ENCODE measurements around the gene ZRANB2. TPM values are rescaled to one million over a fixed set of nuclear protein-coding genes. Genes with fewer than 3 reads are reported as not detected.

Gene ZRANB2
- total RNA-seq, 1 experiment from 2014 or later, result 67.9 TPM

DNA sequence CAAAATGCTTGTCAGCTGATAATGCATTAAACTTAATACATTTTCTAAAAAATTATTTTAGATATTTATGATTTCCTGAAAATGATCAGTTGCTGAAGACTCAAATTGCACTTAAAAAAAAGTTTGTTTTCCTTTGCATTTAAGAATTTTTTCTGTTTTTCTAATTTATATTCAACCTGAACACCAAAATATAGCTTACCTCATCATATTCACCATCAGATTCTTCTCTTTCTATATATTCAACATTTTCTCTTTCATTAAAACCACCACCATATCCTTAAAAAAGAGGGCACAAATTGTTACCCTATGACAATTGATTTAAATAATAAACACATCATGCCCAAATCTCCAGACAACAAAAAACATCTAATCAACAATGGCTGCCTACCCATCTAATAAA is 8.6 kb downstream of the ZRANB2 start:
- no peak overlapping the region for H3K4me3 ChIP-seq (replicated peaks in 1 of 2; ENCODE audit: low read depth in 1 of 2, low read length in 2 of 2)
- H3K27me3 ChIP-seq (ENCODE audit: insufficient read depth, low read length), result no peaks in the 10 kb centered on the region
- H4K20me1 ChIP-seq (ENCODE audit: insufficient read depth), result peaks cover 31% of the 10 kb centered on the region
- BruUV-seq (replicated peaks), result no TSS peak
- H3K9me3 ChIP-seq (ENCODE audit: control insufficient read depth in 1 of 2, insufficient read depth in 1 of 2, low read depth in 1 of 2, low read length in 2 of 2), result no peaks in the 10 kb centered on the region
- H3K27ac ChIP-seq (ENCODE audit: low read depth, low read length), result no peak overlapping the region
- H3K79me2 ChIP-seq (ENCODE audit: insufficient read depth, low read length), result peaks cover 75% of the 10 kb centered on the region
- ChIA-PET POLR2A (no interaction called here), RAD21 (ENCODE audit: low non-redundant PET in 1 of 2, low total read pairs in 2 of 2, uncharacterized antibody in 2 of 2, unreplicated experiment in 2 of 2) (no interaction called here), CTCF (no interaction called here)
- H3K4me1 ChIP-seq (ENCODE audit: control insufficient read depth in 1 of 2, insufficient read depth in 2 of 2, low read length in 2 of 2), result no peaks in the 10 kb centered on the region
- peaks cover 75 to 78% of the 10 kb centered on the region in 2 experiments for H3K36me3 ChIP-seq (ENCODE audit: control insufficient read depth in 1 of 2, insufficient read depth in 2 of 2, low read length in 2 of 2)
- H3K9me2 ChIP-seq (ENCODE audit: insufficient read depth), result no peaks in the 10 kb centered on the region
- ATAC-seq, result no peak
- no peak overlapping the region for H3K4me2 ChIP-seq (ENCODE audit: low read length)
- no peak for DNase-seq (ENCODE audit: low read depth, low spot score)
- H3K9ac ChIP-seq (ENCODE audit: low read length), result no peak overlapping the region
- H2AFZ ChIP-seq (ENCODE audit: low read depth, low read length, poor library complexity, severe bottlenecking), result no peak overlapping the region
- intact Hi-C loops (cut with micrococcal nuclease), result no loop called here
- TF ChIP-seq, protein P1, sequence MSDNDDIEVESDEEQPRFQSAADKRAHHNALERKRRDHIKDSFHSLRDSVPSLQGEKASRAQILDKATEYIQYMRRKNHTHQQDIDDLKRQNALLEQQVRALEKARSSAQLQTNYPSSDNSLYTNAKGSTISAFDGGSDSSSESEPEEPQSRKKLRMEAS (IDR thresholded peaks at IDR 0.05), result no peak
- TF ChIP-seq RAD21 (IDR thresholded peaks at IDR 0.05; ENCODE audit: low read depth) (no peak), ZFX (IDR thresholded peaks at IDR 0.05) (no peak), POLR2A (IDR thresholded peaks at IDR 0.05; ENCODE audit: borderline replicate concordance, extremely low read depth, insufficient read depth, insufficient read length) (no peak)

DNA sequence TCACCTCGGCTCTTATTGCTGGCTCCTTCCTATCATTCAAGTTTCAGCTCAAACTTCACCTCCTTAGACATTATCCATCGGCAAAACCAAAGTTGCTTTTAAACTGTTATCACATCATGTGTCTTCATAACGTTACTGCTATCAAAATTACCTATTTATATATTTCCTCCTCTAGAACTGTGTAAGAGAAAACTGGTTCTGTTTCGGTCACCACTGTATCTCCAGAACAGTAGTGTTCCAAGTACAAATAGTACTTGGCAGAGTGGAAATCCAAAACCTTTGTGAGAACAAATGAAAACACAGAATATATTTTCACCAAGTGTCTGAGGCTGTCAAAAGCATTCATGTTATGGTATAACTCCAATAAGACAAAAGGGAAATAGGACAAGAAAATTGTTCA is 9.1 kb downstream of the ZRANB2 start:
- no peak overlapping the region for H3K27ac ChIP-seq (ENCODE audit: low read depth, low read length)
- H3K4me2 ChIP-seq (ENCODE audit: low read length), result no peak overlapping the region
- H3K9me2 ChIP-seq (ENCODE audit: insufficient read depth), result no peaks in the 10 kb centered on the region
- ChIA-PET CTCF (interaction anchor here (1.0 kb wide), 1 partner anchor 9 kb away, joined by 3 read pairs; the partner anchor contains the start of gene ZRANB2), POLR2A (no interaction called here), RAD21 (ENCODE audit: low non-redundant PET in 1 of 2, low total read pairs in 2 of 2, uncharacterized antibody in 2 of 2, unreplicated experiment in 2 of 2) (no interaction called here)
- TF ChIP-seq, protein P2, sequence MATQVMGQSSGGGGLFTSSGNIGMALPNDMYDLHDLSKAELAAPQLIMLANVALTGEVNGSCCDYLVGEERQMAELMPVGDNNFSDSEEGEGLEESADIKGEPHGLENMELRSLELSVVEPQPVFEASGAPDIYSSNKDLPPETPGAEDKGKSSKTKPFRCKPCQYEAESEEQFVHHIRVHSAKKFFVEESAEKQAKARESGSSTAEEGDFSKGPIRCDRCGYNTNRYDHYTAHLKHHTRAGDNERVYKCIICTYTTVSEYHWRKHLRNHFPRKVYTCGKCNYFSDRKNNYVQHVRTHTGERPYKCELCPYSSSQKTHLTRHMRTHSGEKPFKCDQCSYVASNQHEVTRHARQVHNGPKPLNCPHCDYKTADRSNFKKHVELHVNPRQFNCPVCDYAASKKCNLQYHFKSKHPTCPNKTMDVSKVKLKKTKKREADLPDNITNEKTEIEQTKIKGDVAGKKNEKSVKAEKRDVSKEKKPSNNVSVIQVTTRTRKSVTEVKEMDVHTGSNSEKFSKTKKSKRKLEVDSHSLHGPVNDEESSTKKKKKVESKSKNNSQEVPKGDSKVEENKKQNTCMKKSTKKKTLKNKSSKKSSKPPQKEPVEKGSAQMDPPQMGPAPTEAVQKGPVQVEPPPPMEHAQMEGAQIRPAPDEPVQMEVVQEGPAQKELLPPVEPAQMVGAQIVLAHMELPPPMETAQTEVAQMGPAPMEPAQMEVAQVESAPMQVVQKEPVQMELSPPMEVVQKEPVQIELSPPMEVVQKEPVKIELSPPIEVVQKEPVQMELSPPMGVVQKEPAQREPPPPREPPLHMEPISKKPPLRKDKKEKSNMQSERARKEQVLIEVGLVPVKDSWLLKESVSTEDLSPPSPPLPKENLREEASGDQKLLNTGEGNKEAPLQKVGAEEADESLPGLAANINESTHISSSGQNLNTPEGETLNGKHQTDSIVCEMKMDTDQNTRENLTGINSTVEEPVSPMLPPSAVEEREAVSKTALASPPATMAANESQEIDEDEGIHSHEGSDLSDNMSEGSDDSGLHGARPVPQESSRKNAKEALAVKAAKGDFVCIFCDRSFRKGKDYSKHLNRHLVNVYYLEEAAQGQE (IDR thresholded peaks at IDR 0.05; ENCODE audit: low read depth), result no peak
- no peak for TF ChIP-seq EZH2phosphoT487 (IDR thresholded peaks at IDR 0.05; ENCODE audit: borderline replicate concordance)
- TF ChIP-seq CBX3 (IDR thresholded peaks at IDR 0.05; ENCODE audit: low read depth), result no peak
- TF ChIP-seq SP1 (IDR thresholded peaks at IDR 0.05; ENCODE audit: low read depth), result no peak
- no peak for TF ChIP-seq POLR2AphosphoS5 (IDR thresholded peaks at IDR 0.05; ENCODE audit: low read depth, low read length)
- TF ChIP-seq EZH2 (IDR thresholded peaks at IDR 0.05), result no peak
- no peak for TF ChIP-seq POLR2A (IDR thresholded peaks at IDR 0.05; ENCODE audit: borderline replicate concordance, extremely low read depth, insufficient read depth, insufficient read length)
- TF ChIP-seq, protein P3, sequence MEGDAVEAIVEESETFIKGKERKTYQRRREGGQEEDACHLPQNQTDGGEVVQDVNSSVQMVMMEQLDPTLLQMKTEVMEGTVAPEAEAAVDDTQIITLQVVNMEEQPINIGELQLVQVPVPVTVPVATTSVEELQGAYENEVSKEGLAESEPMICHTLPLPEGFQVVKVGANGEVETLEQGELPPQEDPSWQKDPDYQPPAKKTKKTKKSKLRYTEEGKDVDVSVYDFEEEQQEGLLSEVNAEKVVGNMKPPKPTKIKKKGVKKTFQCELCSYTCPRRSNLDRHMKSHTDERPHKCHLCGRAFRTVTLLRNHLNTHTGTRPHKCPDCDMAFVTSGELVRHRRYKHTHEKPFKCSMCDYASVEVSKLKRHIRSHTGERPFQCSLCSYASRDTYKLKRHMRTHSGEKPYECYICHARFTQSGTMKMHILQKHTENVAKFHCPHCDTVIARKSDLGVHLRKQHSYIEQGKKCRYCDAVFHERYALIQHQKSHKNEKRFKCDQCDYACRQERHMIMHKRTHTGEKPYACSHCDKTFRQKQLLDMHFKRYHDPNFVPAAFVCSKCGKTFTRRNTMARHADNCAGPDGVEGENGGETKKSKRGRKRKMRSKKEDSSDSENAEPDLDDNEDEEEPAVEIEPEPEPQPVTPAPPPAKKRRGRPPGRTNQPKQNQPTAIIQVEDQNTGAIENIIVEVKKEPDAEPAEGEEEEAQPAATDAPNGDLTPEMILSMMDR (IDR thresholded peaks at IDR 0.05 in 2 of 3, conservative IDR thresholded peaks at IDR 0.05 in 1 of 3; ENCODE audit: borderline replicate concordance in 1 of 3, insufficient read depth in 1 of 3, low read depth in 2 of 3, low read length in 2 of 3), result no peak
- TF ChIP-seq, protein P4, sequence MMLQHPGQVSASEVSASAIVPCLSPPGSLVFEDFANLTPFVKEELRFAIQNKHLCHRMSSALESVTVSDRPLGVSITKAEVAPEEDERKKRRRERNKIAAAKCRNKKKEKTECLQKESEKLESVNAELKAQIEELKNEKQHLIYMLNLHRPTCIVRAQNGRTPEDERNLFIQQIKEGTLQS (IDR thresholded peaks at IDR 0.05), result no peak
- no peak for TF ChIP-seq CEBPB (IDR thresholded peaks at IDR 0.05; ENCODE audit: low read depth)
- BruUV-seq (replicated peaks), result no TSS peak
- ATAC-seq, result no peak
- H3K9me3 ChIP-seq (ENCODE audit: control insufficient read depth in 1 of 2, insufficient read depth in 1 of 2, low read depth in 1 of 2, low read length in 2 of 2), result no peaks in the 10 kb centered on the region
- no peak for DNase-seq (ENCODE audit: low read depth, low spot score)
- H3K4me1 ChIP-seq (ENCODE audit: control insufficient read depth in 1 of 2, insufficient read depth in 2 of 2, low read length in 2 of 2), result no peaks in the 10 kb centered on the region
- H3K9ac ChIP-seq (ENCODE audit: low read length), result no peak overlapping the region
- peaks cover 75% of the 10 kb centered on the region for H3K79me2 ChIP-seq (ENCODE audit: insufficient read depth, low read length)
- peaks cover 31% of the 10 kb centered on the region for H4K20me1 ChIP-seq (ENCODE audit: insufficient read depth)
- intact Hi-C loops (cut with micrococcal nuclease), result no loop called here
- H3K36me3 ChIP-seq (ENCODE audit: control insufficient read depth in 1 of 2, insufficient read depth in 2 of 2, low read length in 2 of 2), result peaks cover 78 to 80% of the 10 kb centered on the region in 2 experiments
- H3K27me3 ChIP-seq (ENCODE audit: insufficient read depth, low read length), result no peaks in the 10 kb centered on the region
- no peak overlapping the region for H2AFZ ChIP-seq (ENCODE audit: low read depth, low read length, poor library complexity, severe bottlenecking)
- H3K4me3 ChIP-seq (replicated peaks in 1 of 2; ENCODE audit: low read depth in 1 of 2, low read length in 2 of 2), result no peak overlapping the region
